Measurements from ENCODE around the gene MZT2B. TPM values are rescaled to one million over a fixed set of nuclear protein-coding genes. Genes with fewer than 3 reads are reported as not detected.
A peak's percentile ranks its signal among the peaks of the same experiment; 100 is the strongest.
"Not testable (repeated sequence)": the region's sequence is repeated elsewhere in the genome, so short reads cannot be mapped to it uniquely, and the experiment has no call there.

The MZT2B gene
- total and polyA plus RNA-seq, 2 donors (not counting 1 experiment from before 2014, with no cell fraction given), result 119 to 152 TPM

DNA sequence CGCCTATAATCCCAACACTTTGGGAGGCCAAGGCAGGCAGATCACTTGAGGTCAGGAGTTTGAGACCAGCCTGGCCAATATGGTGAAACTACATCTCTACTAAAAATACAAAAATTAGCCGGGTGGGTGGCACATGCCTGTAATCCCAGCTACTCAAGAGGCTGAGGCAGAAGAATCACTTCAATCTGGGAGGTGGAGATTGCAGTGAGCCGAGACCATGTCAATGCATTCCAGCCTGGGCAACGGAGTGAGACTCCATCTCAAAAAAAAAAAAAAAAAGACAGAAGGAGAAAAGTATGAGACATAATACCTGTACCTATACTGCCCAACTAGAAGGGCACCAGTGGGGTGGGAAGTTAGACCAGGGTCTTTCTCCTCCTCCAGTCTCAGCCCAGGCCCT, 22.7 kb upstream of the MZT2B start:
- H3K9me3 Mint-ChIP-seq (ENCODE audit: insufficient read depth); H4K20me1 ChIP-seq (ENCODE audit: control insufficient read depth, insufficient read depth, low read length, poor library complexity, severe bottlenecking); H3K27me3 Mint-ChIP-seq; H3K4me3 Mint-ChIP-seq; DNase-seq; H3K79me2 ChIP-seq (ENCODE audit: control insufficient read depth, insufficient read depth, low read length); H3K9ac ChIP-seq (ENCODE audit: low read length); H3K9me3 ChIP-seq (ENCODE audit: control extremely low read depth in 1 of 3, control insufficient read depth in 2 of 3, insufficient read depth in 1 of 3, low read length in 2 of 3); H2AFZ ChIP-seq (ENCODE audit: insufficient read depth, low read depth, low read length, poor library complexity, severe bottlenecking); H3K4me3 ChIP-seq (ENCODE audit: control extremely low read depth in 1 of 5, extremely low read depth in 1 of 5, insufficient read depth in 1 of 5, low read depth in 2 of 5, low read length in 4 of 5); intact Hi-C loops (cut with micrococcal nuclease); H3K4me2 ChIP-seq (replicated peaks; ENCODE audit: low read depth, low read length, poor library complexity, severe bottlenecking); H3K27me3 ChIP-seq (replicated peaks in 1 of 4; ENCODE audit: control extremely low read depth in 1 of 4, control insufficient read depth in 3 of 4, insufficient read depth in 4 of 4, low read length in 3 of 4); ATAC-seq (ENCODE audit: low read depth): not testable (repeated sequence)
- Mint-ChIP-seq H3K4me1 (peaks cover 33% of the 10 kb centered on the region), H3K27ac (peak overlapping the region; percentile 56)
- H3K27ac ChIP-seq (ENCODE audit: low read length in 2 of 2), result peak overlapping the region in 1 of 2 donors; percentile 18
- H3K4me1 ChIP-seq (ENCODE audit: control insufficient read depth in 2 of 2, insufficient read depth in 2 of 2, low read length in 2 of 2), result peaks cover 24 to 32% of the 10 kb centered on the region in 2 donors
- CTCF ChIA-PET, result interaction anchor here (1.3 to 2.5 kb wide), 4 partner anchors 22 to 223 kb away, joined by 3 to 8 read pairs (median 5); partner anchors contain the start of genes MZT2B and SMPD4
- WGBS (ENCODE audit: insufficient coverage), result no CpG with 5 or more reads among the region's 4 CpGs
- POLR2A ChIA-PET, result interaction anchor here (0.6 to 2.5 kb wide), 2 partner anchors 20 to 22 kb away, joined by 10 read pairs; partner anchors contain the start of gene SMPD4
- peaks cover 0 to 13% of the 10 kb centered on the region in 2 experiments for H3K36me3 ChIP-seq (replicated peaks in 1 of 2; ENCODE audit: control extremely low read depth in 1 of 2, control insufficient read depth in 1 of 2, extremely low read depth in 1 of 2, insufficient read depth in 2 of 2, low read length in 1 of 2)

DNA sequence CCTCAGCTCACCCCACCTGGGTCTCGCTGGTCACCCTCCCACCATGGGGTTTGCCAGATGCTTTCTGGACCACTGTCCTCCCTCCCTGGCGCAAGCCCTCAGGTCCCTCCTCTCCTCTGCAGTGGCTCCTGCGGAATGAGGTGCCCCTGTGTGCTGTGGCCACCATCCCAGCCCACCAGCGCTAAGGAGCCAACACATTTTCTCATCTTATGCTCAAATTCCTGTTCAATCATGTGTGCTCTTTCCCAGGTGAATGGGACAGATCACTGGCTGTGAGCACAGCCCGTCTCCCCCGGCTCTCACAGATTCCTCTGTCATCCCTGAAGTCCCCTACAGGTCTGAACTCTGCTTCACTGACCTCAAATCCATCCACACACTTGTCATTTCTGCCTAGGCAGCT, 21.9 kb upstream of the MZT2B start:
- H3K36me3 ChIP-seq (replicated peaks in 1 of 2; ENCODE audit: control extremely low read depth in 1 of 2, control insufficient read depth in 1 of 2, extremely low read depth in 1 of 2, insufficient read depth in 2 of 2, low read length in 1 of 2), result peaks cover 0 to 12% of the 10 kb centered on the region in 2 experiments
- Mint-ChIP-seq H3K4me3 (no peak overlapping the region), H3K4me1 (peaks cover 32% of the 10 kb centered on the region), H3K9me3 (ENCODE audit: insufficient read depth) (no peaks in the 10 kb centered on the region), H3K27me3 (no peaks in the 10 kb centered on the region), H3K27ac (peak overlapping the region; percentile 59)
- no peaks in the 10 kb centered on the region for H3K27me3 ChIP-seq (replicated peaks in 1 of 4; ENCODE audit: control extremely low read depth in 1 of 4, control insufficient read depth in 3 of 4, insufficient read depth in 4 of 4, low read length in 3 of 4)
- TF ChIP-seq, protein P1, sequence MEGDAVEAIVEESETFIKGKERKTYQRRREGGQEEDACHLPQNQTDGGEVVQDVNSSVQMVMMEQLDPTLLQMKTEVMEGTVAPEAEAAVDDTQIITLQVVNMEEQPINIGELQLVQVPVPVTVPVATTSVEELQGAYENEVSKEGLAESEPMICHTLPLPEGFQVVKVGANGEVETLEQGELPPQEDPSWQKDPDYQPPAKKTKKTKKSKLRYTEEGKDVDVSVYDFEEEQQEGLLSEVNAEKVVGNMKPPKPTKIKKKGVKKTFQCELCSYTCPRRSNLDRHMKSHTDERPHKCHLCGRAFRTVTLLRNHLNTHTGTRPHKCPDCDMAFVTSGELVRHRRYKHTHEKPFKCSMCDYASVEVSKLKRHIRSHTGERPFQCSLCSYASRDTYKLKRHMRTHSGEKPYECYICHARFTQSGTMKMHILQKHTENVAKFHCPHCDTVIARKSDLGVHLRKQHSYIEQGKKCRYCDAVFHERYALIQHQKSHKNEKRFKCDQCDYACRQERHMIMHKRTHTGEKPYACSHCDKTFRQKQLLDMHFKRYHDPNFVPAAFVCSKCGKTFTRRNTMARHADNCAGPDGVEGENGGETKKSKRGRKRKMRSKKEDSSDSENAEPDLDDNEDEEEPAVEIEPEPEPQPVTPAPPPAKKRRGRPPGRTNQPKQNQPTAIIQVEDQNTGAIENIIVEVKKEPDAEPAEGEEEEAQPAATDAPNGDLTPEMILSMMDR (IDR thresholded peaks at IDR 0.05), result no peak
- TF ChIP-seq EZH2 (IDR thresholded peaks at IDR 0.05; ENCODE audit: borderline replicate concordance, insufficient read depth, low read depth, low read length, poor library complexity, severe bottlenecking), result no peak
- ChIA-PET POLR2A (no interaction called here), CTCF (interaction anchor here (1.3 kb wide), 1 partner anchor 22 kb away, joined by 3 read pairs; the partner anchor contains the start of genes MZT2B and SMPD4)
- H3K9me3 ChIP-seq (ENCODE audit: control extremely low read depth in 1 of 3, control insufficient read depth in 2 of 3, insufficient read depth in 1 of 3, low read length in 2 of 3), result peaks cover 0 to 9% (median 0%) of the 10 kb centered on the region in 3 donors
- no peak overlapping the region for H2AFZ ChIP-seq (ENCODE audit: insufficient read depth, low read depth, low read length, poor library complexity, severe bottlenecking)
- no peak overlapping the region for H3K4me3 ChIP-seq (ENCODE audit: control extremely low read depth in 1 of 5, extremely low read depth in 1 of 5, insufficient read depth in 1 of 5, low read depth in 2 of 5, low read length in 4 of 5)
- no peaks in the 10 kb centered on the region for H3K79me2 ChIP-seq (ENCODE audit: control insufficient read depth, insufficient read depth, low read length)
- H3K9ac ChIP-seq (ENCODE audit: low read length), result no peak overlapping the region
- H3K4me1 ChIP-seq (ENCODE audit: control insufficient read depth in 2 of 2, insufficient read depth in 2 of 2, low read length in 2 of 2), result peaks cover 24 to 32% of the 10 kb centered on the region in 2 donors
- no peaks in the 10 kb centered on the region for H4K20me1 ChIP-seq (ENCODE audit: control insufficient read depth, insufficient read depth, low read length, poor library complexity, severe bottlenecking)
- H3K4me2 ChIP-seq (replicated peaks; ENCODE audit: low read depth, low read length, poor library complexity, severe bottlenecking), result no peak overlapping the region
- DNase-seq (no peak), ATAC-seq (ENCODE audit: low read depth) (no peak)
- WGBS (ENCODE audit: insufficient coverage), result 99% methylated on average over 6 of the region's 6 CpGs
- intact Hi-C loops (cut with micrococcal nuclease), result no loop called here
- H3K27ac ChIP-seq (ENCODE audit: low read length in 2 of 2), result no peak overlapping the region

DNA sequence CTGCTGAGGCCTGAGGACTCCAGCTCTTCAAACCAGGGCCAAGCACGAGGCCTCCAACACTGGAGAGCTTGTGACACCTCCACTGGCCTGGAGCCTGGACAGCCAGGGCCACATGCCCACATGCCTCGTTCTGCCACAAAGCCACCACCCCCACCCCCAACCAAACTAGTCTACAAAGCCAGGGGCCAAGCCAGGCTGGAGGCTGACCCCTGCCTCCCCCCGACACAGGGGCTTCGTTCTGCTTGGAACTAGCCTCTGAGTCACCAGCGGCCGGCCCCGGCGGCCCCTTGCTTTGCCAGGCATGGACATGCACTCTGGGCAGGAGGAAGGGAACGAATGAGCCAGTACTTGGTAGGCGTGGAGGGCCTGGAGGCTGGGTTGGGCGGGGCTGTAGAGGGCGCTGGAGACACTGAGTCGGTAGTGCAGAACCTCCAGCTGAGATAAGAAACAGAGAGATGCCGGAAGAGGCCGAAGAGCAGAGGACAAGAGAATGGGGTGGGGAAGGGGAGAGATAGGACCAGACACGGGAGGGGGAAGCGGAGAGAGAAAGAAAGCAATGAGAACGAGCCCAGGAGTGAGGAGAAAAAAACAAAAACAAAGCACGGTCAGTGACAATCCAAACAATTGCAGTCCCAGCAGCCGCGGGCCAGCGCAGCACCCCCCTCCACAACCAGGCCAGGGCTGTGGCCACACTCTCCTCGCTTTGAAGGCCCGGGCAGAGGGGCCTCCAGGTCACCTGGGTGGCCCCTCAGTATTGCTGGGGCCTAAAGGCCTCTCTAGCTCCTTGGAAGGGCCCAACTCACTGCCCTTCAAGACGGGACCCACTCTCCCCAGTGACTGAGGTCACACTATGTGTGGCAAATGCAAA, 21.0 kb upstream of the MZT2B start:
- H3K4me2 ChIP-seq (replicated peaks; ENCODE audit: low read depth, low read length, poor library complexity, severe bottlenecking); H3K9ac ChIP-seq (ENCODE audit: low read length); H3K27me3 ChIP-seq (replicated peaks in 1 of 4; ENCODE audit: control extremely low read depth in 1 of 4, control insufficient read depth in 3 of 4, insufficient read depth in 4 of 4, low read length in 3 of 4); H3K27ac ChIP-seq (ENCODE audit: low read length in 2 of 2); CTCF ChIA-PET; H2AFZ ChIP-seq (ENCODE audit: insufficient read depth, low read depth, low read length, poor library complexity, severe bottlenecking); H3K79me2 ChIP-seq (ENCODE audit: control insufficient read depth, insufficient read depth, low read length); H3K27me3 Mint-ChIP-seq; H3K4me3 Mint-ChIP-seq; H4K20me1 ChIP-seq (ENCODE audit: control insufficient read depth, insufficient read depth, low read length, poor library complexity, severe bottlenecking); intact Hi-C loops (cut with micrococcal nuclease); H3K9me3 Mint-ChIP-seq (ENCODE audit: insufficient read depth); ATAC-seq (ENCODE audit: low read depth); H3K9me3 ChIP-seq (ENCODE audit: control extremely low read depth in 1 of 3, control insufficient read depth in 2 of 3, insufficient read depth in 1 of 3, low read length in 2 of 3); DNase-seq; POLR2A ChIA-PET; H3K4me3 ChIP-seq (ENCODE audit: control extremely low read depth in 1 of 5, extremely low read depth in 1 of 5, insufficient read depth in 1 of 5, low read depth in 2 of 5, low read length in 4 of 5): not testable (repeated sequence)
- WGBS (ENCODE audit: insufficient coverage), result 94% methylated on average over 18 of the region's 25 CpGs
- peaks cover 2 to 21% of the 10 kb centered on the region in 2 experiments for H3K36me3 ChIP-seq (replicated peaks in 1 of 2; ENCODE audit: control extremely low read depth in 1 of 2, control insufficient read depth in 1 of 2, extremely low read depth in 1 of 2, insufficient read depth in 2 of 2, low read length in 1 of 2)
- H3K4me1 ChIP-seq (ENCODE audit: control insufficient read depth in 2 of 2, insufficient read depth in 2 of 2, low read length in 2 of 2), result peaks cover 24 to 32% of the 10 kb centered on the region in 2 donors
- Mint-ChIP-seq H3K27ac (peak overlapping the region; percentile 41), H3K4me1 (peaks cover 31% of the 10 kb centered on the region)
